ENCODE data around the gene UAP1L1. TPM values are rescaled to one million over a fixed set of nuclear protein-coding genes. Genes with fewer than 3 reads are reported as not detected.

UAP1L1 gene
- total RNA-seq, 1 donor from 2014 or later, result 2.1 TPM

DNA sequence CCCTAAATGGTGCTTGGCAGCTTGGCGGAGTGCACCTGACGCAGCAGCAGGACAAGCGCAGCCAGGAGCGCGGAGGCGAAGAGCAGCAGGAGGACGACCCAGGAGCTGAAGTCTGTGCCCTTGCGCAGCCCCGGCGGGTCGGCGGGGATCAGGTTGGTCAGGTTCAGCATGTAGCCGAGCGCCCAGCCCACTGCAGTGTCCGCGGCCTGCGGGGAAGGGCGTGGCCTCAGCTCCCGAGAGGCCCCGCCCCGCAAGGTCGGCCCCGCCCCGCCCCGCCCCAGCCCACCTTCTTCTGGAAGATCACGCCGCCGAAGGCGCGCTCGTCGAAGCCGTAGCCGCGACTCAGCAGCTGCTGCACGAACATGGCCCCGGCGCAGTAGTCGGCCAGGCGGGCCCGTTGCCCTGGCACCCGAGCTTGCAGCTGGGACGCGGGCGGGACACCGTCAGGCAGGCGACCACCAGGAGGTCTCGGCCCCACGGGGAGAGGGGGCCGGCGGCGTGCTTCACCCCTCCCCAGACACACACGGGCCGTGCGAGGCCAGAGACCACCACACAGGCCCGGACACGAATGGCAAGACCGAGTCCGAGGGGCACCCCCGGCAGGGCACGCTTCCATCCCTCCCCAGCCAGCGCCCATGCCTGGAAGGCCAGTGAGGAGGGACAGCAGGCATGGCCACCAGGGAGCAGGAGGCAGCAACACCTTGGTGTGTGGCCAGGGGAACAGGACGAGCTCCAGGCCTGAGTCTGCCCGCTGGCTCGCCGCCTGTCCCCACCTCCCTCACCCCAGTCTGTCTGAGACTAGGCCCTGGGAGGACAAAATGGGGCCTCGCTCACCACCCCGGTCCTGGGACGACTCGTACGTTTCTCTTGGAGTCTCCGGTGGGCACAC lies 28.4 kb upstream of the UAP1L1 start:
- TF ChIP-seq, protein P1, sequence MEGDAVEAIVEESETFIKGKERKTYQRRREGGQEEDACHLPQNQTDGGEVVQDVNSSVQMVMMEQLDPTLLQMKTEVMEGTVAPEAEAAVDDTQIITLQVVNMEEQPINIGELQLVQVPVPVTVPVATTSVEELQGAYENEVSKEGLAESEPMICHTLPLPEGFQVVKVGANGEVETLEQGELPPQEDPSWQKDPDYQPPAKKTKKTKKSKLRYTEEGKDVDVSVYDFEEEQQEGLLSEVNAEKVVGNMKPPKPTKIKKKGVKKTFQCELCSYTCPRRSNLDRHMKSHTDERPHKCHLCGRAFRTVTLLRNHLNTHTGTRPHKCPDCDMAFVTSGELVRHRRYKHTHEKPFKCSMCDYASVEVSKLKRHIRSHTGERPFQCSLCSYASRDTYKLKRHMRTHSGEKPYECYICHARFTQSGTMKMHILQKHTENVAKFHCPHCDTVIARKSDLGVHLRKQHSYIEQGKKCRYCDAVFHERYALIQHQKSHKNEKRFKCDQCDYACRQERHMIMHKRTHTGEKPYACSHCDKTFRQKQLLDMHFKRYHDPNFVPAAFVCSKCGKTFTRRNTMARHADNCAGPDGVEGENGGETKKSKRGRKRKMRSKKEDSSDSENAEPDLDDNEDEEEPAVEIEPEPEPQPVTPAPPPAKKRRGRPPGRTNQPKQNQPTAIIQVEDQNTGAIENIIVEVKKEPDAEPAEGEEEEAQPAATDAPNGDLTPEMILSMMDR (conservative IDR thresholded peaks at IDR 0.05; ENCODE audit: low read depth, low read length), result no peak
- no peak overlapping the region for H3K4me3 ChIP-seq (ENCODE audit: low read depth, low read length)
- DNase-seq (ENCODE audit: low read depth), result no peak

DNA sequence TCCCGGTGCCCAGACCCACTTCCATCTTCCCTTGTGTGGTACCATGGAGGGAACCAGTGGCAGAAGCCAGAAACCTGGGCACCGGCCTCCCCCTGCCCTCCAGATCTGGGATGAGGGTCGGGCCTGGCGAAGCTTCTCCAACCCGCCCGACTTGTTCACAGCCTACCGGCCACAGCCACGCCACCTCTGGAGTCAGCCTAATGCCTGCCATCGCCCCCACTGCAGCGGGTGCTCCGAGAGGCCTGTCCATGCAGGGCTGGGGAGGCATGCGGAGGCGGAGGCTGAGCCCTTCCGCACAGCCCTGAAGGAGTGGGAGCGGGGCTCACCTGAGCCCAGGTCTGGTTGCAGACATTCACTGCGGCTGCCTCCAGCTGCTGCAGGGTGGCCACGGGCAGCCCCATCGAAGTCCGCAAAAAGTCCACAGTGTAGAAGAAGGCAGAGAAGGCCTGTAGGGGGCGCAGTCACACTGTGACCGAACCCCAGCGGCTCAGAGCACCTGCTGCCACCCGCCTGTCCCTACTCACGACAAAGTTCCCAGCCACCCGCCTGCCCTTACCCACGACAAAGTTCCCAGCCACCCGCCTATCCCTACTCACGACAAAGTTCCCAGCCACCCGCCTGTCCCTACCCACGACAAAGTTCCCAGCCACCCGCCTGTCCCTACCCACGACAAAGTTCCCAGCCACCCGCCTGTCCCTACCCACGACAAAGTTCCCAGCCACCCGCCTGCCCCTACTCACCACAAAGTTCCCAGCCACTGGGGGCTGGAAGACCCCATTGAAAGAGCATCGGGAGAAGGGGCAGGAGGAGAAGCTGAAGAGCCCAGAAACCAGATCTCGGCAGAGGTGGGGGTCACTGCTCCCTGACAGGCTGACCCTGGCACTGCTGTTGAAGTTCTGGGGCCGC lies 27.5 kb upstream of the UAP1L1 start:
- no peak for DNase-seq (ENCODE audit: low read depth)
- TF ChIP-seq, protein P1 (conservative IDR thresholded peaks at IDR 0.05; ENCODE audit: low read depth, low read length), result peak; percentile 52
- no peak overlapping the region for H3K4me3 ChIP-seq (ENCODE audit: low read depth, low read length)

DNA sequence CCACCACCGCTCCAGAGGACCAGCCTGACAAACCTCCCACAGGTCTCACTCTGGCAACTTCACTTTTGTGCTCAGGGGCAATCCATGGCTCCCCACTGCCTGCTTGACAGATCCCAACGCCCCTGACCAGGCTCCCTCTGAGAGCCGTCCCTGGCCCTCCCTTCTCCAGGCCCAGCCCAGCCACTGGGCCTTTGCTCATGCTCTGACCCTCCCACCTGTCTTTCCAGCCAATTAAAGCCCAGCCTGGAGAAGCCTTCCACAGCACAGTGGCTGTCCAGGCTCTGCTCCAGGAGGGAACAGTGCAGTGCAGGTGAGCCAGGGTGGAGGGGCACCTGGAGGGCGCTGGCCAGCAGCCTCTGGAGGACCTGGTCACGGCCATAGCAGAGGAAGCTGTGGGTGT lies 26.7 kb upstream of the UAP1L1 start:
- TF ChIP-seq, protein P1 (conservative IDR thresholded peaks at IDR 0.05; ENCODE audit: low read depth, low read length), result no peak
- H3K4me3 ChIP-seq (ENCODE audit: low read depth, low read length), result no peak overlapping the region
- DNase-seq (ENCODE audit: low read depth), result no peak

DNA sequence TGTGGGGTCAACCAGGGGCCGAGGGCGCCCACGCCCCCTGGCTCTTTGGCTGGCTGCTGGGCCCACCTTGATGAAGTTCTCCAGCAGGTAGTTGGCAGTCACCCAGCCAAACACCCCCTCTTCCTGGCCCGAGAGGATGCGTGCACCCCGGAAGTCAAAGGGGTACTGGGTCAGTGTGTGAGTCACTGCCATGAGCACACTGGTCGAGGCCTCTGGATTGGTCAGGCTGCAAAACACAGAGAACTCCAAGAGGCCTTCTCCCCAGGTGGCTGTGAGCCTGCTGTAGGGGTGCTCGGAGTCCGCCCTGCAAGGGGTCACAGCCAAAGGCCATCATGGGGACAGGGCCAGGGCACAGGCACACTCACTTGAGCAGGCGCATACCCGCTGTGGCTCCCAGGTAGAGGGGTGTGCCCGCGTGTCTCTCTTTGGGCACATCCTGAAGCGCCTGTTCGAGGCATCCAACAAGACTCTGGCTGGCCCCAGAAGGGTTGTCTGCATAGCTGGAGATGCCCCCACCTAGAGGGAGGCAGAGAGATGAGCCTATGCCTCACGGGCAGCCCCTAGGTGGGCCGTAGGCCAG lies 26.1 kb upstream of the UAP1L1 start:
- DNase-seq (ENCODE audit: low read depth), result no peak
- TF ChIP-seq, protein P1 (conservative IDR thresholded peaks at IDR 0.05; ENCODE audit: low read depth, low read length), result no peak
- H3K4me3 ChIP-seq (ENCODE audit: low read depth, low read length), result no peak overlapping the region

DNA sequence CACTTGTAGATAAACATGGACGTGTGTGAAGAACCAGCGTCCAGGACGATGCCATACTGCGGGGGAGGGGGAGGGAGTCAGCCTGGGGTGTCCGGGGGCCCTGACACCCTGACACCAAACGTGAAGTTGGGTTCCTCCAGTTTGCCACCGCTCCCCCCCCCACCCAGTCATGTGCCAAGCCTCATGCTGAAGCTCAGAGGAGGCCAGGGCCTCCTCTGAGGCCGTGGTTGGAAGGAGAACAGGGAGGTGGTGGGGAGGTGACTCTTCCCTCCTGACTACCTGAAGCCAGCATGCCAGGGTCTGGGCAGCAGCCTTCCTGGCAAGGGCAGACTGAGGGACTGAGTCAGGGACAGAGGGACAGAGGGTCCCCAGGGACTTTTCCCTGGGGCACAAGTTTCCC lies 25.0 kb upstream of the UAP1L1 start:
- TF ChIP-seq, protein P1 (conservative IDR thresholded peaks at IDR 0.05; ENCODE audit: low read depth, low read length), result no peak
- DNase-seq (ENCODE audit: low read depth), result no peak
- H3K4me3 ChIP-seq (ENCODE audit: low read depth, low read length), result no peak overlapping the region

DNA sequence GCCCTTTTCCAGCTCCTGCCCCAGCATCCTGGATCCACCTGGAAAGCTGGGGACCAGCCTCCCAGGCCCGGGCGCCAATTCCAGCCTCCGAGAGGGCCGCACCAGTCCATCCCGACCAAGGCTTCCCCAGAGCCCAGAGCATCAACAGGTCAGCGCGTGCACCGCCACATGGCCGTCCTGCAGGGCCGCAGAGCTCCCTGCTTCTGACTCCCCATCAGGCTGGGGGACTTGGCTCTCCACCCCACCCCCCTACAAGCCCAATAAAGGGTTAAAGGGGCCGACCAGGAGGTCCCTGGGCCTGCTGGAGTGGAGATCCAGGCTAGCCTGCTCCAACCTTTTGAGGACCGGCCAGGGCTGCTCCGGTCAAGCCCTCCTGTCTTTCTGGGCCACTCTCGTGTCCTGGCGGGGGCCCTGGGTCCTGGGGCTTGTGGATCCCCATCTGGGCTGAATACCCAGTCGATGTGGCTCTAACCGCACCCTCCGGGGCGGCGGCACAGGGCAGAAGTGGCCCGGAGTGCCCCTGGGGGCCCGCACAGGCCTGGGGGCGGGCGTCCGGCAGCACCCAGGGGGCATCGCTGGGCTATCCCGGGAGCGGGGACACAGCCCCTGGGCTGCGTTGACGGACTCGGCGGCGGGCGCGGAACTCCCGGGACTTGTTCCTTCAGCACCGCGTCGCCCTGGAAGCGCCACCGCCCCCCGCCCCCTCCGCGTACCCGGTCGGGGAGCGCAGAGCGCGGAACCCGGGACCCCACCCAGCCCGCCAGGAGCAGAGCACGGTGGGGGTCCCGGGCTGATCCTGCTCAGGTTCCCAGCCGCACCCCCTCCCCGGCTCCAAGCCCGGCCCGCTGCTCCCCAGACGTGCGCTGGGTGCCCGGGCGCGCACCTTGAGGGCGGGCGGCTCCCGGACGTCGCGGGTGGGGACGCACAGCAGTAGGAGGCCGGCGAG lies 24.0 kb upstream of the UAP1L1 start:
- TF ChIP-seq, protein P1 (conservative IDR thresholded peaks at IDR 0.05; ENCODE audit: low read depth, low read length), result no peak
- DNase-seq (ENCODE audit: low read depth), result no peak
- H3K4me3 ChIP-seq (ENCODE audit: low read depth, low read length), result peak overlapping the region; percentile 37
